Stimulated activated CD8-positive, alpha-beta memory T cell treated with anti-CD3 and anti-CD28 coated beads, Interleukin-4, amount 100 ng/mL, for 1 hour (primary cell): ENCODE measurements around the gene P4HA1.
"Not testable (repeated sequence)": the region's sequence is repeated elsewhere in the genome, so short reads cannot be mapped to it uniquely, and the experiment has no call there.

Source experiments
- DNase-seq, 2 donors: peaks; one replicate each; pipeline ENCODE4 v3.0.0-alpha.2; 2020; ENCODE audit warnings: low read depth in 2 of 2, low spot score in 1 of 2

The P4HA1 gene

DNA sequence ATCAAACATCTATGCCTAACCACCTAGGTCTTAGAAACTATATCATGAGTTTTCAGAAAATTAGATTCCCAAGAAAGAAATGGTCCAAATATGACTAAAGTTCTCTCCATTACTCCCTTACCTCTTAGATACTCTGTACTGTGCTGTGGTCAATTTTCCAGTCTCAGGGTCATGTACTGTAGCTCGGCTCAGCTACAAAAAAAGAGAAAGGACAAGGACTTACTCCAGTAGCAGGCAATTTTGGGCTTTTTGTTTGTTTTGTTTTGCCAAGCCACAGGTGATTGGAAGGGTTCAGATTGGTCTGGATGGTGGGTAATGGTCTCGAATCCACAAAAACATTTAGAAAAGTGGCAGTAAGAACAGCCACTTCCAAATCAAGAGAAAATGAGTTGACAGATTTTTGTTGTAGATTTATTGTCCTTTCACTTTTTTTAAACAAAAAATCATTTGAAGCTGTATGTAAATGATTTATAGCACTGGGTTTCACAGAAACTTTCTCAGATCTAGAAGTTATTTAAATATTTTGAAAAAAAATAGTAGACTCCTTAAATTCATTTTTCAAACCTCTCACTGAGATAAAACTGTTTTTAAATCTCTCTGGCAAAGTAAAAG lies 52.8 kb downstream of the P4HA1 start:
- DNase-seq: no peak

DNA sequence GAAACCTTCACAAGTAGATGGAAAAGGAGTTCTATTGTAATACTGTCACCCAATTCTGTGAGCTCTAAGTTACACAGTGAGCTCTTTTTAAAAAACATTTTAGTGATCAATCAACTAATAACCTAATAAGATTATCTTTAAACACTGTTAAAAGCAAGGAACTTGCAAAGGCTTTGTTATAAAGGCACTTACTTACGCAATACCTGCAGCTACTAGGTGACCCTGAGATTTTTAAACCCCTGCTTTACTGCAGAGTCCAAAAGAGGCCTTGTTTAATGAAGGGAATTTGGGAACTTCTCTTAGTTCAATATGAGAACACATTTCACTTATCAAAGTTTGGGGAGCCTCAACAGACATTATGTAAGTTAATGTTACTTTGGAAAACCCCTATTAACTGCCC lies 53.3 kb downstream of the P4HA1 start:
- no peak for DNase-seq

DNA sequence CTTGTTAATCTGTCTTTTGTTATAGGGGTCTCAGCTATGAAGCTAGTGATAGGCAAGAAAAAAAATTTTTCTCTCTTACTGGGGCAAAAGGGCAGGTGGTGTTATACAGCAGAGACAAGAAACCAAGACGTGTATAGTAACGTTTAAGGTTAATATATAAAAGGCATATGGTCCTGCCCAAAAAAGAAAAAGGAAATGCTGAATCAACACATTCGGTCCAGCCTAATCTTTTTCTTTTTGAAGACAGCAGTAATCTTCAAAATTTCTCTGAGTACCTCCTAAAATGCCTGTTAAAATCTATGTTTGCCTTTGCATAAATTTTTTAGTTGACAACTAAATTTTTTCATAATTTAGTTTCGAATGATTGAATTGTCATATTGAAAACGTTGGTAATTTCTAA lies 54.5 kb downstream of the P4HA1 start:
- DNase-seq: no peak

- DNase-seq: no peak
Measured at GRCh38 chr10:73039635-73040034, 57.0 kb downstream of the P4HA1 start.

- DNase-seq: not testable (repeated sequence)
Measured at GRCh38 chr10:73036285-73036684, 60.4 kb downstream of the P4HA1 start.

DNA sequence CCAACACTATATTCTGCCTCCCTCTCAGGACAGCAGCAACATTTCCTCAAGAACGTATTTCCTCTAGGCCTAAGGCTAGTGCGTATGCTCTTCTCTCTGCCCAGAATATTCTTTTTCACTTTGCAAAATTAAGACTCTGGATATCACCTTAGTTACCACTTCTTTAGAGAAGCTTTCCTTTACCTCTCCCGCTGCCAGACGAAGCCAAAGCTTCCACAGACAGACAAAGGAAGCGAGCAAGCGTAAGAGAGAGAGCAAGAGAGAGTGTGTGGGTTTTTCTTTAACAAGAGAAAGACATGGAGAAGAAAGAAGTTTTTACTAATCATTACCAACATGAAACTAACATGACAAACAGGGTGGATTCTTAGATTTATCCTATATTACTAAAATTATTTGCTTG lies 64.1 kb downstream of the P4HA1 start:
- no peak for DNase-seq

DNA sequence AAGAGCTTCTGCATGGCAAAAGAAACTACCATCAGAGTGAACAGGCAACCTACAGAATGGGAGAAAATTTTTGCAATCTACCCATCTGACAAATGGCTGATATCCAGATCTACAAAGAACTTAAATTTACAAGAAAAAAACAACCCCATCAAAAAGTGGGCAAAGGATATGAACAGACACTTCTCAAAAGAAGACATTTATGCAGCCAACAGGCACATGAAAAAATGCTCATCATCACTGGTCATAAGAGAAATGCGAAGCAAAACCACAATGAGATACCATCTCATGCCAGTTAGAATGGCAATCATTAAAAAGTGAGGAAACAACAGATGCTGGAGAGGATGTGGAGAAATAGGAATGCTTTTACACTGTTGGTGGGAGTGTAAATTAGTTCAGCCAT lies 70.0 kb downstream of the P4HA1 start:
- not testable (repeated sequence) for DNase-seq

- not testable (repeated sequence) for DNase-seq
Measured at GRCh38 chr10:73023455-73024070, 73.1 kb downstream of the P4HA1 start.

- DNase-seq: not testable (repeated sequence)
Measured at GRCh38 chr10:73022961-73023360, 73.7 kb downstream of the P4HA1 start.

GRCh38 chr10:73021538-73022164 lies 75.0 kb downstream of the P4HA1 start:
- DNase-seq: not testable (repeated sequence)

GRCh38 chr10:73021050-73021449 lies 75.6 kb downstream of the P4HA1 start:
- DNase-seq: no peak

DNA sequence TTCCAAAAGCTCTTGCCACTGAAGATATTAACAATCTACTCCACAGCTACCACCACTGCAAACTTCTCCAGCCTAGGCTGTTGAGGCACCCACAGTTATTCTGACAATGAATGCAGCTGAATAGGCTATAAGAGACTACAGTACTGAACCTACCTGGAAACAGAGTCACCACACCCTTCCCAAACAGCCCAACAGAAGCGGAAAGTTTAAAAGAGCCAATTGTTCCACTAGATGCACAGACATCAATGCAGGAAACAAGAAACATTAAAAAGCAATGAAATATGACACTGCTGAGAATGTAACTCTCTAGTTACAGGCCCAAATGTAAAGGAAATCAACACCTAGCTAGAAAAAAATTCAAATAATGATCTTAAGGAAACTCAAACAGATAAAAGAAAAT lies 77.6 kb downstream of the P4HA1 start:
- DNase-seq: no peak

- no peak for DNase-seq
Measured at GRCh38 chr10:73018632-73019031, 78.0 kb downstream of the P4HA1 start.

- DNase-seq: no peak
Measured at GRCh38 chr10:73017955-73018480, 78.6 kb downstream of the P4HA1 start.

- DNase-seq: no peak
Measured at GRCh38 chr10:73015779-73016178, 80.9 kb downstream of the P4HA1 start.

DNA sequence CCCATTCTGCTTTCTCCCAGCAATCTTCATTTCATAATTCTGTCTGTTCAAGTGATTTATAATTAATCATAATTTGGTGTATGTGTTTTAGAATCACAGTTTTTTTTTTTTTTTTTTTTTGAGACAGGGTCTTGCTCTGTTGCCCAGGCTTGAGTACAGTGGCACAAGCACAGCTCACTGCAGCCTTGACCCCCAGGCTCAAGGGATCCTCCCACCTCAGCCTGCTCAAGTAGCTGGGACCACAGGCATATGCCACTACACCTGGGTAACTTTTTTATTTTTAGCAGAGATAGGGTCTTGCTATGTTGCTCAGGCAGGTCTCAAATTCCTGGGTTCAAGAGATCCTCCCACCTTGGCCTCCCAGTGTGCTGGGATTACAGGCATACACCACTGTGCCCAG lies 92.8 kb downstream of the P4HA1 start:
- DNase-seq: no peak

DNA sequence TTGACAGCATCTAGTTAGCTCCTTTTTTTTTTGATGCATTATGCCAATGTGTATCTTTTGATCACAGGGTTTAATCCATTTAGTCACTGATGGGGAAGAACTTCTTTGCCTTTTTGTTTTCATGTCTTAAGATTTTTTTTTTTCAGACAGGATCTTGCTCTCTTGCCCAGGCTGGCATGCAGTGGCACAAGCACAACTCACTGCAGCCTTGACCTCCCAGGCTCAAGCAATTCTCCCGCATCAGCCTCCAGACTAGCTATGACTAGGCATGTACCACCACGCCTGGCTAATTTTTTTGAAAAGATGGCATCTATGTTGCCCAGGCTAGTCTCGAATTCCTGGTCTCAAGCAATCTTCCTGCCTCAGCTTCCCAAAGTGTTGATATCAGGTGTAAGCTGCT lies 95.7 kb downstream of the P4HA1 start:
- DNase-seq: no peak

DNA sequence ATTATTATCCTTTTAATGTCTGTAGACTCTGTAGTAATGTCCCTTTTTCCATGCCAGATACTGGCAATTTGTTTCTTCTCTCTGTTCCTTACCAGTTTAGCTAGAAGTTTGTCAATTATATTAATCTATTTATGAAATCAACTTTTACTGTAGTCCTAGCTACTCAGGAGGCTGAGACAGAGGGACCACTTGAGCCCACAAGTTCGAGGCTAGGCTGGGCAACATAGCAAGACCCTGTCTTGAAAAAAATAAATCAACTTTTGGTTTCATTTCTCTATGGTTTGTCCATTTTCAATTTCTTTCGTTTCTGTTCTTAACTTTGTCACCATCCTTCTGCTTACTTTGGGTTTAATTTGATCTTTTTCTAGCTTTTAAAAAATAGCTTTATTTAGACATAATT lies 99.6 kb downstream of the P4HA1 start:
- no peak for DNase-seq

DNA sequence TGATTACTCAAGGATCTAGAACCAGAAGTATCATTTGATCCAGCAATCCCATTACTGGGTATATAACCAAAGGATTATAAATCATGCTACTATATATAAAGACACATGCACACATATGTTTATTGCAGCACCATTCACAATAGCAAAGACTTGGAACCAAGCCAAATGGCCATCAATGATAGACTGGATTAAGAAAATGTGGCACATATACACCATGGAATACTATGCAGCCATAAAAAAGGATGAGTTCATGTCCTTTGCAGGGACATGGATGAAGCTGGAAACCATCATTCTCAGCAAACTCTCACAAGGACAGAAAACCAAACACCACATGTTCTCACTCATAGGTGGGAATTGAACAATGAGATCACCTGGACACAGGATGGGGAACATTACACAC lies 101.2 kb downstream of the P4HA1 start:
- not testable (repeated sequence) for DNase-seq

DNA sequence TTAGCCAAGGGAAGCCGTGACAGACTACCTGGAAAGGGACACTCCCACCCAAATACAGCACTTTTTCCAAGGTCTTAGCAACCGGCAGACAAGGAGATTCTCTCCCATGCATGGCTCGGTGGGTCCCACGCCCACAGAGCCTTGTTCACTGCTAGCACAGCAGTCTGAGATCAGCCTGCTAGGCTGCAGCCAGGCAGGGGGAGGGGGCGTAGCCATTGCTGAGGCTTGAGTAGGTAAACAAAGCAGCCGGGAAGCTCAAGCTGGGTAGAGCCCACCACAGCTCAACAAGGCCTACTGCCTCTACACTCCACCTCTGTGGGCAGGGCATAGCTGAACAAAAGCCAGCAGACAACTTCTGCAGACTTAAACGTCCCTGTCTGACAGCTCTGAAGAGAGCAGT lies 106.9 kb downstream of the P4HA1 start:
- not testable (repeated sequence) for DNase-seq

GRCh38 chr10:72984618-72985017 lies 112.0 kb downstream of the P4HA1 start:
- not testable (repeated sequence) for DNase-seq

- DNase-seq: no peak
Measured at GRCh38 chr10:72981882-72982529, 114.7 kb downstream of the P4HA1 start.
